GF-D8 (cell line): ENCODE measurements around the gene WDR59.

Experiments used
- DNase-seq: peaks from one replicate; lab custom pipeline; 2025; lab: John Stamatoyannopoulos, UW

WDR59 gene

DNA sequence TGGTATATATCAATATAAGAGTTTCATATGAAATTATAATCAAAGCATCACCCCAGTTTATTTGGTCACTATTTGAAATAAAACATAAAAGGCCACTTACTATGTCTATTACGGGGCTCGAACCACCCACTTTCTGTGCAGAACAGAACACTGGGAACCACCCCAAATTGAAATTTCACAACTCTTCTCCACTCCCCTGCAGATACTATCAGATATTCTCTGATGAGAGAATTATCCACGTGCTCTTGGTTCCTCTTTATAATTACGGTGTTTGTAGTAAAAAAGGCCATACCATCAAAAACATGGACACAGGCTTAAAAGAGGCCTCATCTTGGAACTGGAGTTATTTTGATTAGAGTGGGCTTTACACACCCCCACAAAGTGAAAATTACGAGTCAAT is 82.8 kb downstream of the WDR59 start:
- peak; percentile 3 for DNase-seq

DNA sequence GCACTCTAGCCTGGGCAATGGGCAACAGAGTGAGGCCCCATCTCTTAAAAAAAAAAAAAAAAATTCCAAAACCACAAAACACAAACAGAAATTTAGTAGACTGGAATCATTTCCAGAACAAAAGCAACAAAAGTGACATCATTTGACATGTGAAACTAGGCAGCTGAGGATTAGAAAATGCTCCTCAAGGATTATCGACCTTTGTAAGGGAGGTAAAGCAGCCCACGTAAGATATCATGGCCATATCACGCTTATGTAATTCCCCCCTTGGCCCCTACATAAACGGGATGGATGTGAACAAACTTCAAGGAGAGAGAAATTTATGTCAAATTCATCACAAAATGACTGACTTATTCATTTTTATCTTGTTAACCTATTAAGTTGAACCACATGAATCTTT is 83.3 kb downstream of the WDR59 start:
- no peak for DNase-seq

DNA sequence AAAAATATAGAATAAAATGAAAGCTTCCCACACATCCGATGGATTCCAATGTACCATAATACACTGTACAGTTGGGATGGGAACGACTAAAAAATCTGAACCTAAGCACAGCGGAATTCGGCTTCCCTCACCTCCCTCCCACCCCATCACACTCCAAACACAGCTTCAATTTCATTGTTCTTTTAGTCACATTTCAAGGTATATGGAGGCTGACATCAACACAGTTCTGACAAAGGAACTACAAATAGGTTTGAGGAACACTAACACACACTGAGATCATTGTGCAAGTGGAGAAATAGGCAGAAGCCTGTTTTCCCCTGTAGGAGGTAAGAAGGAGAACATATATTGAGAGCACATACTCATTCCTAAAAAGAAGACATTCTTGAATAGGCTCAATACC is 85.1 kb downstream of the WDR59 start:
- no peak for DNase-seq

DNA sequence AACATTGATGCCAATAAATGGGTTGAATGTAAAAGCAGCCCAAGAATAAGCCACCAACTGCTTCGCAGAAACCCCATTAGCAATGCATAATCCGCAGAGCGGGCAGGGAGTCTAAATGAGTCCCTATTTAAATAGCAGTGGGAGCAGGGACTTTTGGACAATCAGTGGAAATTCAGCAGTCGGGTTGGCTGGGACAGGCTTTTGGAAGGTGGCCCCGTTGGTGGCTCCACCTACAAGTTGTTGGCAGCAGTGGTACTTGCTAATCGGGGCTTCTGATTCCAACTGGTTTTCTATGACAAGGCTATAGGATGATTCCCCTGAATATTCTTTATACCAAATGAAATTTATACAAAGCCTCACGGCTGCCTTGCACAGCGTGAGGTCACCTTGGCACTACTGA is 86.3 kb downstream of the WDR59 start:
- DNase-seq: no peak

DNA sequence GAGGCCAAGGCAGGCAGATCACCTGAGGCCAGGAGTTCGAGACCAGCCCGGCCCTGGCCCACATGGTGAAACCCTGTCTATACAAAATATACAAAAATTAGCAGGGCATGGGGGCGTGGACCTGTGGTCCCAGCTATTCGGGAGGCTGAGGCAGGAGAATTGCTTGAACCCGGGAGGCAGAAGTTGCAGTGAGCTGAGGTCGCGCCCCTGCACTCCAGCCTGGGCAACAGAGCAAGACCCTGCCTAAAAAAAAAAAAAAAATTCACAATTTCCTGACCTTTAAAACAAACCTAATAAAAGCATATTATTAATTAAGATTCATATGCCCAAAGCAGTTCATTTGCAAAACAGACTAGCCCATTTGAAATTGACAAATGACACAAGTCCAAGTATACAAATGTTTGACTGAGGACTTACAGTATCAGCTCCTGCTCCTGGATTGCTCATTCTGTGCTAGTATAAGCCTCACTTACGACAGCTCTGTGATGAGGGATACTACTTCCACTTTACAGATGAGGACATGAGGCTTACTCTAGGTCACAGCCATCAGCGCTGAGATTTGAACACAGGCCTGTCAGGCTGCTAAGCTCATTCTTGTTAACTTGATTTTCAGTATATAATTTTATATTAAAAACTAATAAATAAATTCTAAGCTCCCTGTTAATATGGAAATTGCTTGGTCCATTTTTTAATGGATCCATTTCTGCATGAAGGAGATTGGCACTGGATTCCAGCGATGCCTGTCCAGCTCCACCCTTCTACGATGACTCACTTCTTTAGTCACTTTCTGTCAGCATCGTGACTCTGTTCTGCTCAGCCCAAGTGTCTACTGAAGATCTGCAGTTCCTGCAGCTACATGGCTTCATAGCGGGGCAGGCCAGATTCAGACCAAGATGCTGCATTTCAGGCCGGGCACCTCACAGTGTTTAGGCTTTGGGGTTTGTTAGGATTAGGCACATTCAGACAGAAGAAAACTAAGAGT is 88.2 kb downstream of the WDR59 start:
- no peak for DNase-seq

DNA sequence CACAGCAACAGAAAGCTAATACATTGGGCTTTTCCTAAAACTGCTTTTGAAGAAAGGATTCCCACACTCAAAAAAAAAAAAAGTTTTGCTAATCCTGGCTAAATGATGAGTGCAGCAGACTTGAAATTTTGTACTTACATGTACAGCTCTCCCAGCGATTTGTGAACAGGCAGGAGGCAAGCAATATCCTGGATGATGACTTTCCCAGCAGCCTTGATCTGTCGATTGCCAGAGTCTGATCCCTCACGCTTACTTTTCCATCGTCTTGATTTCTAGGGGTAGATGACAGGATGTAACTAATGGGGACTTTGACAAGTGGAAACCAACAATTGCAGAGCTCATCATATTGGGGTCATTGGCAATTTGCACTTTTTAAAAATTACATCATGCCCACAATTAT is 91.4 kb downstream of the WDR59 start:
- no peak for DNase-seq

DNA sequence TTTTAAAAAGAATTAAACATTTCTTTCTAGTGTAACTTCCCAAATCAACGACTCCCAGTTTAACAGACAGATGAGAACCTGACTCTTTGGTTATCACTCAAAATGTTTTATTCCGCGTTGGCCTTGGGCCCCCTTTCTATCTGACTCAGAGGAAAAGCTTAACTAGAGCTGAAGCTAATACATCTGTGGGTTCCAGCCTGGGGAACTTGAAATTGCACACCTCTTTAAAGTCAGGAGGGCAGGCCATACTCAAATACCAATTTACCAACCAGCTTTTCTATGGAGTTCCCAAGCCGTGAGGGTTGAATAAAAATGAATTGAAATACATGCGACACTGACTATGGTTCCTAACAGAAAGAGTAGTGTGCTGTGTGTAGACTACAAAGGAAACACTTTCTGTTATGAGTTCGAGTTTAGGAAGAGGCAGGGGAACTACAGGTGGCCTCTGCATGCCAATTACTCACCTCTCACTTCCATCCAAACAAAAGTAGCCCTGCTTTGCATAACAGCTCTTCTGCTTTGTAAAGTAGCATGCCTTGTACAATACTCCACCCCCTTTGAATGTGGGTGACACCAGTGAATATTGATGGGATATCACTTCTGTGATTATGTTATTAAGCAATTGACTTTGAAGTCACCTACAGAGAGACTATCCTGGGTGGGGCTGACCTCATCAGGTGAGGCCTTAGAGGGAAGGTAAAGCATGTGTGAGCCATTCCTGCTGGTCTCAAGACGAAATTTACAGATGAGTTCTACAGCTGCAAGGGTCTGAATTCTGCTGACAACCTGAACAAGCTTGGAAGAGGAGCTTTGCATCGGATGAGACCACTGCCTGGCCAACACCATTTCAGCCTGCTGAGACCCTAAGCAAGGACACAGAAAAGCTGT is 92.1 kb downstream of the WDR59 start:
- DNase-seq: no peak

DNA sequence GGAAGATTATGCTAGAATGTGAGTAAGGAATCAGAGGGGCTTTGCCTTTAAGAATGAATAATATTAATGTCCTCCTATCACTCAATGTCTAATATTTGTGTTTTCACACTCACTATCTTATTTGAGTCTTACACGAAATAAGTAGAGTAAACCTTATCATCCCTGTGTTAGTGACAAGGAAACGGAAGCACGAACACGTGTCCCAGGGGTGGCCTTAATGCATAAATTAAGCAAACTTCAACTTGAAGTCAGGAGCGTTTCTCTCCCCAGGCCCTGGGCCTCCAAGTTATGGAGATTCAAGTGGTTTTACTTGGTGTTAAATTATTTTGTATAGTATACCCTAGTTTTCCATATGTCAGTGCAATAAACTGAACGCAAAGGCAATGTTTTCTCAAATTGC is 96.0 kb downstream of the WDR59 start:
- DNase-seq: no peak

DNA sequence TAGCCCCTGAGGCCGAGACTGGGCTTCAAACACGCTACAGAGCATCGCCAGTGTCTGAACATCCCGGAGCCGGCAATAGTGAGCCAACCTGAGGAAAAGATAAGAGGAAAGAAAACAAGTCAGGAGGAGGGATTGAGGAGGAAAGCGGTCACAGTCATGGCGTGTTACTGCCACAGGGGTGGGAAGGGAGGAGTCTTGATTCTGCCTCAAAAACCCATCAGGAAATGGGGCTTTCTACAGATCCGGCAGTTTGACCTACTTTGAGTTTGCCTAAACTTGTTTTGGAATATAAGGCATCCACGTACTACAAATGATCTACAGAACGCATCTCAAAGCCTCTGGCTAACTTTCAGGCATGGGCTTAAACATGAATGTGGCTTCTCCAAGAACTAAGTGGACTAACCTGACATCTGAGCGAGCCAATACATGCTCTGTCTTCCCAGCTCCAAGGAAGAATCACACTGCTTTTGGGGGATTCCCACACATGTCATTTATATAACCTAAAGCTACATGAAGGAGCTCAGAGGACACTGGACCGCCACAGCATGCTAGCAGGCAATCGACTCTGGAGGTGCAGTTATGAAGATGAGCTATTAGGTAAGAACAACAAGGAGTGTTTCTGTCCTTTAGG is 96.6 kb downstream of the WDR59 start:
- DNase-seq: no peak

DNA sequence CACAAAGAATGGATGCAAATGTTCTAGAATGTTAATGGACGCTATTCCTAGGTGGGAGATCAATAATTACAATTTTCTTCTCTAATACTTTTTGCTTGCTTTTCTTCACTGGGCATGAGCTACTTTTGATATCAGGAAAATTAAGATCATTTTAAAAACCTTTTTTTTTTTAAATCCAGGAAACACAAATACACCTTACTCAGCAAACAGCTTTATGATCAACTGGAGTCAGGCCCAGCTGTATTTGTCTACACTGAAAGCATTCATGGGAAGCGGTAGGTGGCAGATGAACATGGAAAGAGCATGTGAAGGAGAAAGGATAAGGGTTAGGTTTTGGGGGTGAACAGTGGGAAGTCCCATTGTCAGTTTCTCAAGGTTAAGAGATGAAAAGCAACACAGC is 97.8 kb downstream of the WDR59 start:
- DNase-seq: no peak

DNA sequence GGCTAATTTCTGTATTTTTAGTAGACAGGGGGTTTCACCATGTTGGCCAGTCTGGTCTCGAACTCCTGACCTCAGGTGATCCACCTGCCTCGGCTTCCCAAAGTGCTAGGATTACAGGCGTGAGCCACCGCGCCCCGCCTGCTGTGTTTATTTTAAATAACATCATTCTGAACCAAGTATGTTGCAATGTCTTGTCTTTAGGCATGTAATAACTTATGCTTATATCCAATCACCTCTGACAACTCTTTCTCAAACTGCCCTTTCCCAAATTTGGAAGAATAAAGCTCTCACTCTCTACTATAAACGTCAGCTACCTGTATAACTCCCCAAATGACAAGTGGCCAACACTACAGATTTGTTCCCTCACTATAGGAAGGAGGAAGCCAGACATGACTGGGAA is 107.2 kb downstream of the WDR59 start:
- no peak for DNase-seq

DNA sequence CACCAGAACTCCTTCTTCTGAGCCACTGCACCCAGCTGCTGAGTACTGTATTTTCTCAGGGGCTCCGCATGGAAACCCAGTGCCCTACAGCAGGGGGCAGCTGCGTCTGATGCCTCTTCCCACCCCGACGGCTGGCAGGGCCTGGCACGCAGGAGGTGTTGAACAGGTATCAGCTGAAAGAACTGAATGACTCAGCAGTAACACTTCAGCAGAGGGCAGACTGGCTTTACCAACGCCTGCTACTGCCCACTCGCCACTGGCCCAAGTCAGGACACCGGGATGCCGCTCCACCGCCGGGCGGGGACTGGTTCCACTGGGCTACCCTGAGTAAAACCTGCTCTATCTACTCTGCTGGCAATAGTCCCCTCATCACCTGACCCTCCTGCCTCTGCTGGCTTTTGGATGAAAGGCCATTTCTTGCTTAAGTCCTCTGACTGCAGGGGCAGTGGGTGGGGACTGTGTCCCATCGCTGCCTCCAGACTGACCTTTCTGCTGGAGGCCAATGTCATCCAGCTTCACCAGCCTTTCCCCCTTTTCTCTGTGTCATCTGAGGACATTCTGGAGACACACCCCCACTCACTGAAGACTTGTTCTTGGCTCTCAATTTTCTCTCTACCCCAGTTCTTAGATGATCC is 109.9 kb downstream of the WDR59 start:
- DNase-seq: no peak

DNA sequence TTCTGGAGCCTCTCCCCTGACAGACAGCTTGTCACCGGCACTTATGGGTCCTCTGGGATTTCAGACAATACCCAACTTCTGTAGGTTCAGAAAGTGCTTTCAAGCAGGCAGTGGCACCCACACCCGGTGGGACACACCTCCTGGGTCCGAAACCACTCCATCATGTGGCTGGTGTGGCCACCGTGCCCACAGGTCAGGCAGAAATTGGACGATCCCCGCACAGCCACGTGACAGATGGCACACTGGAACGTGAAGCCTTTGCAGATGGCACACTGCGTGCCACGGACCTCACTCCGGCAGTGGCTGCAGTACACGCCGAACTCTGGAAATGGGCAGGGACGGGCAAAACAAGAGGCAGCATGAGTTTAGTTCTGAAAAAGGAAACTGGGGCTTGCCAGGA is 110.8 kb downstream of the WDR59 start:
- DNase-seq: no peak

DNA sequence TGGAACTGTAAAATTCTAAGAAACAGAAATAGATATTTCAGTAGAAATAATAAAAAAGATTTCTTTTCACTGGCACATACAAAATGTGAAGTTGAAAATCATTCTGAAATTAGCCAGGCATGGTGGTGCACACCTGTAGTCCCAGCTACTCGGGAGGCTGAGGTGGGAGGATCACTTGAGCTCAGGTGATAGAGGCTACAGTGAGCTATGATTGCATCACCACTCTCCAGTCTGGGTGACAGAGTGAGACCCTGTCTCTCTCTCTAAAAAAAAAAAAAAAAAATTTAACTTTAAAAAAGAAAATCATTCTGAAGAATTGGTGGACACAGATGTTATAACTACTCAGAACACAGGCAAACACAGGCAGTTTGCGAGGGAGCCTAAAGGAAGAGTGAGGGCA is 112.6 kb downstream of the WDR59 start:
- no peak for DNase-seq

DNA sequence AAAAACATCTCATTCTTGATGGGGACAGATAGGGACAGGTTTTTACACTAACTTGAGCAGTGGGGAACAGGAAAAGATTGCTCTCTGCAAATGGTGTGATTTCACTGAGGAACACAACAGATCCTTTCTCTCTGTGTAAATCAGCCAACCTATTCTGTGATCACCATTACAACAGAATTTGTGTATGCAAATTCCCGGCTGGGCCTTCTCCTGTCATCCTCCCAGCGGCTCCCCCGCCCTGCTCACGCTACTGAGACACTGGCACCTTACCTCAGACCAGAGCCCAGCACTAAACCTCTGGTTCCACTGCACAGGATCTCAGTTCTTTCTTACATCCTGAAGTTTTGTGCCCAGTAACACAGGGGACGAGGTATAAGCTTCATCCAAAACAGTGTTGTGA is 113.3 kb downstream of the WDR59 start:
- no peak for DNase-seq

DNA sequence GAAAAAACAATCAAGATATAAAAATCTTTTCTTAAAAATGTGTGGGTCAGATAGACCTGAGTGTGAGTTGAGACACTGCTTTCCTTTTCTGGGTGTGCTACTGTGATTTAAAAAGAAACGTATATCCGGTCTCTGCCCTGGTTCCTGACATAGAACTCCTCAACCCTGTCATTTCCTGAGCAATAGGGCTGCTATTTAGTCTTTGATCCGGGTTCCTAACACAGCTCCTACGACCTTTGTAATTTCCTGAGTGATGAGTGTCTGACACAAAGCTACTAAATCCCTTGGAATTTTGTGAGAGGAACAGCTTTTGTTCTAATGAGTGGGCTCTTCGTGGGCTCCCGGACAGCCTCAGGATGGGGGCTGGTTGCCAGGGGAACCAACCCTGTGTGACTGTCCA is 116.4 kb downstream of the WDR59 start:
- DNase-seq: no peak

DNA sequence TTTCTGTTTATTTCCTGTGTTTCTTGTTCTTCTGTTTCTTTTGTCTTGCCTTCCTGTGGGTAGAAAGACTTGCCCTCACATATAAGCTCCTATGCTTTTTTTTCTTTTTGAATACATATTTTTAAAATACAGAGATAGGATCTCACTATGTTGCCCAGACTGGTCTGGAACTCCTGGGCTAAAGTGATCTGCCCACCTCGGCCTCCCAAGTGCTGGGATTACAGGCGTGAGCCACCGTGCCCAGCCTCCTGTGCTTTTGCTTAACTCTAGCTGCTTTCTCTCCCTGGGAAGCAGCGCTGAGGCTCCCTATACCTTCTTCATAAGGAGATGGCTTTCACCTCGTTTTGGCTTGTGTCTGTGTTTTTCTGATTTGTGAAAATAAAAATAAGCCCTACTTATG is 116.9 kb downstream of the WDR59 start:
- no peak for DNase-seq

DNA sequence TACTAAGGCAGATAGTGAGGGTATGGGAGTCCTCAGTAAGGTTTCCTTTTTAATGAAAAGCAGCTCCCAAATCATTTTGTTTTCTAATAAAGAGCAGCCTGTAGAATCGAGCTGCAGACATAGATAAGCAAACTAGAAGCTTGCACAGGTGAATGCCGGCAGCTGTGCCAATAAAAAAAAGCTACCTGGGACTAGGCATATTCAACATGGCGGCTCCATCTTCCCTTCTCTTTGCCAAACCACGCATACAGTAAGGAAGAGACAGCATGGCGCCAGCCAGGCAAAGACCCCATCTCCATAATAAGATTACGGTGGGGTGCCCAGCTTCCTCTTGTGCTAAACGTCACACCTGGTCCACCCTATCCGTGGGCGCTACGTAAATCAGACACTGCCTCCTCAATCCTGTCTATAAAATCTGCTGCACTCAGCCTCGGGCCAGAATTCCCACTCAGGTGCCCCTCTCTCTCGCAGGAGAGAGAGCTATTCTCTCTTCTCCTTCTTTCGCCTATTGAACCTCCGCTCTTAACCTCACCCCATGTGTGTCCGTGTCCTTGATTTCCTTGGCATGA is 117.6 kb downstream of the WDR59 start:
- no peak for DNase-seq

DNA sequence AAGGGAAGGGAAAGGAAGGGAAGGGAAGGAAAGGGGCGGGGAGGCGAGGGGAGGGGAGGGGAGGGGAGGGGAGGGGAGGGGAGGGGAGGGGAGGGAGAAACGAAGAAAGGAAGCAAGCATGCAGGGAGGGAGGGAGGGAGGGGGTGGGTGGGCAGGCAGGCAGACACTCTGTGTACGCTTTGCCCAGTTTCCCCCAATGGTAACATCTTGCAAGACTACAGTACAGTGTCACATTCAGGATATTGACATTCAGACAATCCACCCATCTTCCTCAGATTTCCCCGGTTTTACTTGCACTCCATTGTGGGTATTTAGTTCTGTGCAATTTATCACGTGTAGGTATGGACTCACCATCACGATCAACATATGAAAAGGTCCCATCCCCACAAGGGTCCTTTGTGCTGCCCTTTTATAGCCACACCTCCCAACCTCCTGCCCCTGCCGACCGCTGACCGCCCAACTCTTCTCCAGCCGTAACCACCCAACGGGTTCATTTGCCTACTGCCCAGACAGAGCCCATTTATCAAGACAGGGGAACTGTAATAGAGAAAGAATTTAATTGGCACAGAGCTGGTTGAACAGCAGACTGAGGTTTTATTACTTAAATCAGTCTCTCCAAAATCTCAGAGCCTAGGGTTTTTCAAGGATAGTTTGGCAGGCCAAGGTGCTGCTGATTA is 118.9 kb downstream of the WDR59 start:
- no peak for DNase-seq

DNA sequence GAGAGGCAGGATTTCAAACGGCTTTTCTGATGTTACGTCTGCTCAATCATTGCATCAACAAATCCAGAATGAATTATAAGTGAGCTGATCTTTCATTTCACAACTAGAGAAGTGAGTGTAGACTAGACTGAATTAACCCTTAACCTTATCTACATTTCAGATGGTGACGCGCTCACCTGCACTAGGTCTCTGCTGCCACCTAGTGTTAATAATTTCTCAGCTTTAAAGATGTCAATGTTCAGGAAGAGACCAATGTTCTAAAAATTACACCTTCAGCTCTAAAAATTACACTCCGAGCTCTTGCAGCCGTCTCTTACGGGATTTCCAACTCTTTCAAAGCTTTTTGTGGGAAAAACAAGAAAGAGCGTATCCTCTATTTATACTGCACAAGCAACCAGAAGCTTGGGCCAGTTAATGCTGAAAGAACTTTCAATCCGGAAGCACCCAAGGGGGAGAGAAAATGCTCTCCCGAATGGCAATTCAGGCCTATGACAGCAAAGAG is 122.1 kb downstream of the WDR59 start:
- peak; percentile 2 for DNase-seq

DNA sequence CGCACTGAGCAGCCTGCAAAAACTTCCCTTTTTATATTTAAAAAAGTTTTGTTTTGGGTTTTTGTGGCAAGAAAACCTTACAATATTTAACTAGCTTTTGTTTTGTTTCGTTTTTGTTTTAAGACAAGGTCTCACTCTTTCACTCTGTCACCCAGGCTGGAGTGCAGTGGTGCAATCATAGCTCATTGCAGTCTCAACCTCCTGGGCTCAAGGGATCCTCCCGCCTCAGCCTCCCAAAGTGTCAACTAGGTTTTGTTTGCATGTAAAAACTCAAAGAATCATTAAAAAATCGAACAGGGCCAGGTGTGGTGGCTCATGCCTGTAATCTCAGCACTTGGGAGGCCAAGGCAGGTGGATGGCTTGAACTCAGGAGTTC is 132.4 kb downstream of the WDR59 start:
- no peak for DNase-seq
